Stomach (tissue), 19 donors: ENCODE data around the gene LMNTD2. TPM values are rescaled to one million over a fixed set of nuclear protein-coding genes. Genes with fewer than 3 reads are reported as not detected.
A peak's percentile ranks its signal among the peaks of the same experiment; 100 is the strongest.

Source experiments
- DNase-seq, 2 donors: peaks; one replicate each; pipeline versions ENCODE4 v3.0.0 to v3.0.0-alpha.2; 2013 to 2019
- H3K27ac ChIP-seq, 5 donors: fragments of 200-600 bp in 4 of 5; sonication (generic) in 4 of 5; one replicate each; pipeline ENCODE4 v1.5.1; 2013 to 2019; ENCODE audit warnings: mild to moderate bottlenecking in 1 of 5, moderate library complexity in 1 of 5
- H3K27me3 ChIP-seq, 3 donors: fragments of 200-600 bp; sonication (generic); one replicate each; pipeline ENCODE4 v1.5.1; 2017 to 2019; ENCODE audit warnings: mixed run types in 1 of 3
- H3K36me3 ChIP-seq, 4 donors: fragments of 200-600 bp; sonication (generic); 1 replicate in 3 of 4; 2 replicates in 1 of 4; pipeline ENCODE4 v1.5.1; 2016 to 2019
- H3K4me1 ChIP-seq, 4 donors: fragments of 200-600 bp; sonication (generic); one replicate each; pipeline ENCODE4 v1.5.1; 2016 to 2019
- H3K4me3 ChIP-seq, 4 donors: fragments of 200-600 bp; sonication (generic) in 3 of 4; one replicate each; pipeline ENCODE4 v1.5.1; 2016 to 2019; ENCODE audit warnings: mild to moderate bottlenecking in 1 of 4
- H3K9me3 ChIP-seq, 4 donors: fragments of 200-600 bp; sonication (generic); one replicate each; pipeline ENCODE4 v1.5.1; 2016 to 2019
- EP300 ChIP-seq: sonication (generic); formaldehyde crosslinking; IDR thresholded peaks from one replicate; pipeline ENCODE4 v1.6.1; 2017; ENCODE audit warnings: antibody characterized with exemption
- POLR2A ChIP-seq, 4 donors: fragments of 450-650 bp; IDR thresholded peaks; one replicate each; pipeline ENCODE4 v1.6.1; 2016; ENCODE audit warnings: antibody characterized with exemption in 4 of 4, control low read depth in 2 of 4, mild to moderate bottlenecking in 1 of 4, moderate library complexity in 1 of 4
- POLR2AphosphoS5 ChIP-seq, 3 donors: sonication (generic); formaldehyde crosslinking; IDR thresholded peaks; one replicate each; pipeline ENCODE4 v1.6.1; 2016; ENCODE audit warnings: antibody characterized with exemption in 3 of 3
- WGBS, 5 donors: extraction: QIAGEN DNeasy Blood & Tissue Kit in 3 of 5; methylation state at CpG; one replicate each; pipeline versions ENCODE4 v1.1.5 to v1.1.7; 2013 to 2018; 5-methylcytosine and 5-hydroxymethylcytosine counted together
- intact Hi-C: fragments of 100-400 bp; cut with DNase I; formaldehyde crosslinking; loops from one replicate; pipeline ENCODE4 v1.15.1; 2023; ENCODE audit warnings: low total_unique reads
- long read RNA-seq, 10 donors: transcript quantifications; one replicate each; lab custom pipeline, GENCODE V29; 2026
- polyA plus RNA-seq, 3 donors: library from polyadenylated mRNA; stranded (reverse); fragments of 200-250 nt; gene quantifications; one replicate each; pipeline ENCODE4 v1.2.3, GENCODE V29; 2013
- total RNA-seq, 5 donors: library from RNA; depleted of rRNA; stranded (reverse); fragments of >200 nt; gene quantifications; one replicate each; pipeline versions ENCODE4 v1.1.0 to v1.2.3, GENCODE V29; 2014 to 2016
- TF ChIP-seq, protein P1 (sequence below), 7 experiments: fragments of 450-650 bp in 4 of 7; fragments of 200-600 bp in 3 of 7; sonication (generic) in 3 of 7; IDR thresholded peaks; one replicate each; pipeline ENCODE4 v1.5.1; 2016 to 2019; ENCODE audit warnings: antibody characterized with exemption in 7 of 7, control low read depth in 2 of 7, mild to moderate bottlenecking in 1 of 7
- donor health status: healthy with polysubstance abuse.
- donor health status: Bipolar disorder and iron deficiency.
- donor health status: healthy.

Gene LMNTD2, protein sequence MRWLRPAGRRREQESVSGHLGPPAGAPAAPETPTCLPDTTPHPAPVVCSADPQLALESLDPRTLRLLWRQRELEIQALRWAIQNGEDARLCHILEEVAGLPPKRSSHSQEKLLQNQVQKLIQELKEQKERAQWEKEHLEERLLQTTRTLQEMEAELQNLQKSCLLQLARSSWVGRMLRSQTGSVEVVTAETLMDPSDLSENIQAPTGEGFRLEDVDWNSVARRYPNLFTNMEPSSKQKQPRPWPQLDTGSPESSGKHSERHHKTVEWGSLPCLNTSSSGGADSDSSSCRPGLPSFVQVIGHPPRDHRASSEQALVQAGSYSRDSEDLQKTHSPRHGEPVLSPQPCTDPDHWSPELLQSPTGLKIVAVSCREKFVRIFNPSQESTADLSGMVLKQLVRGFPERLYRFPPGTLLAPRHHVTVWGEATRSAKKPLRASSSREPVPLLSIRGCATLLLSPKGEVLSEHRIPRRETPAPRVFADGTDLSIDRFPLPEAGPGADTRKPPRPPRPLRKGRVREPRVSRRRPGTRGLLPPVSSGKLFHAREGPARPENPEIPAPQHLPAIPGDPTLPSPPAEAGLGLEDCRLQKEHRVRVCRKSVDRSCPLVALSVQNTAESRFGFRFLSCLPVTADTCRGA
- 10 to 100 TPM in 3 of 5 donors, 1 to 10 TPM in 1, under 1 TPM in 1; 0.55 to 92.7 (median 12.8) TPM for total RNA-seq
- 1 to 10 TPM; 6.3 to 9.2 (median 7.2) TPM for polyA plus RNA-seq
- long read RNA-seq, donor 1, partial matches to known transcripts, result 12 of 20 reads
- long read RNA-seq, donor 1, other reads (novel, unspliced or antisense), result 7 of 20 reads
- long read RNA-seq, donor 2, partial matches to known transcripts, result 29 of 44 reads
- long read RNA-seq, donor 2, other reads (novel, unspliced or antisense), result 15 of 44 reads
- long read RNA-seq, donor 3, result 0 reads
- long read RNA-seq, donor 4, result 0 reads
- long read RNA-seq, donor 5, result 0 reads
- long read RNA-seq, donor 6, result 0 reads
- long read RNA-seq, donor 7, result 0 reads
- long read RNA-seq, donor 8, result 0 reads
- long read RNA-seq, donor 9, result 0 reads
- long read RNA-seq, donor 10, result 0 reads

- intact Hi-C loops, result no loop called here
- Histone ChIP-seq H3K4me1 (peaks cover 29 to 57% (median 51%) of the 10 kb centered on the region in 4 donors), H3K36me3 (peaks cover 0 to 16% (median 7%) of the 10 kb centered on the region in 4 donors), H3K9me3 (no peaks in the 10 kb centered on the region), H3K27ac (peak within 1 kb of the TSS; percentile 90 to 98 (median 94)), H3K27me3 (peaks cover 0 to 42% (median 20%) of the 10 kb centered on the region in 3 donors), H3K4me3 (peak within 1 kb of the TSS; percentile 84 to 92 (median 90))
- peak; percentile 95 to 97 for DNase-seq
- TF ChIP-seq, protein P1, sequence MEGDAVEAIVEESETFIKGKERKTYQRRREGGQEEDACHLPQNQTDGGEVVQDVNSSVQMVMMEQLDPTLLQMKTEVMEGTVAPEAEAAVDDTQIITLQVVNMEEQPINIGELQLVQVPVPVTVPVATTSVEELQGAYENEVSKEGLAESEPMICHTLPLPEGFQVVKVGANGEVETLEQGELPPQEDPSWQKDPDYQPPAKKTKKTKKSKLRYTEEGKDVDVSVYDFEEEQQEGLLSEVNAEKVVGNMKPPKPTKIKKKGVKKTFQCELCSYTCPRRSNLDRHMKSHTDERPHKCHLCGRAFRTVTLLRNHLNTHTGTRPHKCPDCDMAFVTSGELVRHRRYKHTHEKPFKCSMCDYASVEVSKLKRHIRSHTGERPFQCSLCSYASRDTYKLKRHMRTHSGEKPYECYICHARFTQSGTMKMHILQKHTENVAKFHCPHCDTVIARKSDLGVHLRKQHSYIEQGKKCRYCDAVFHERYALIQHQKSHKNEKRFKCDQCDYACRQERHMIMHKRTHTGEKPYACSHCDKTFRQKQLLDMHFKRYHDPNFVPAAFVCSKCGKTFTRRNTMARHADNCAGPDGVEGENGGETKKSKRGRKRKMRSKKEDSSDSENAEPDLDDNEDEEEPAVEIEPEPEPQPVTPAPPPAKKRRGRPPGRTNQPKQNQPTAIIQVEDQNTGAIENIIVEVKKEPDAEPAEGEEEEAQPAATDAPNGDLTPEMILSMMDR (IDR thresholded peaks at IDR 0.05), result no peak
- TF ChIP-seq EP300 (no peak), POLR2A (IDR thresholded peaks at IDR 0.05) (peak in 1 of 4 donors; percentile 24), POLR2AphosphoS5 (IDR thresholded peaks at IDR 0.05) (peak in 2 of 3 donors; percentile 82 to 88)
- WGBS, 5 donors, result 2 to 6% (median 4%) methylated on average over 21 to 94 of the region's 95 CpGs
Measured at GRCh38 chr11:560305-561147, at the start of gene LMNTD2, which contains the start of gene RASSF7. LMNTD2 (minus strand) TSS chr11:560738; CDS start chr11:560716, 22 bp downstream. RASSF7 (plus strand) TSS chr11:560970; CDS start chr11:561769, 799 bp downstream.

DNA sequence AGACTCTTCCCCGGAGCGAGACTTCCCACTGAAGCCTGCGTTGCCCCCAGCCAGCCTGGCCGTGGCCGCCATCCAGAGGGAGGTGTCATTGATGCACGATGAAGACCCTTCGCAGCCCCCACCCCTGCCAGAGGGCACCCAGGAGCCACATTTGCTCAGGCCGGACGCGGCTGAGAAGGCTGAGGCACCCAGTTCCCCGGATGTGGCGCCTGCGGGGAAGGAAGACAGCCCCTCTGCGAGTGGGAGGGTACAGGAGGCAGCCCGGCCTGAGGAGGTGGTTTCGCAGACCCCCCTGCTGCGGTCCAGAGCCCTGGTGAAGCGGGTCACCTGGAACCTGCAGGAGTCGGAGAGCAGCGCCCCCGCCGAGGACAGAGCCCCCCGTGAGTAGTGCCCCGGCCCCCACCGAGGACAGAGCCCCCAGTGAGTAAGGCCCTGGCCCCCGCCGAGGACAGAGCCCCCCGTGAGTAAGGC, 48.8 kb upstream of the LMNTD2 start:
- TF ChIP-seq POLR2A (IDR thresholded peaks at IDR 0.05) (no peak), POLR2AphosphoS5 (IDR thresholded peaks at IDR 0.05) (no peak), EP300 (no peak)
- TF ChIP-seq, protein P1 (IDR thresholded peaks at IDR 0.05), result no peak
- no peak overlapping the region for H3K4me3 ChIP-seq
- intact Hi-C loops, result no loop called here
- WGBS, 5 donors, result 89 to 96% (median 95%) methylated on average over 14 to 28 of the region's 28 CpGs
- DNase-seq, result peak in 1 of 2 donors; percentile 6
- no peaks in the 10 kb centered on the region for H3K27me3 ChIP-seq
- H3K9me3 ChIP-seq, result no peaks in the 10 kb centered on the region
- no peak overlapping the region for H3K27ac ChIP-seq
- H3K36me3 ChIP-seq, result peaks cover 88 to 97% (median 95%) of the 10 kb centered on the region in 4 donors
- H3K4me1 ChIP-seq, result peaks cover 20 to 43% (median 41%) of the 10 kb centered on the region in 4 donors

GRCh38 chr11:608791-609251, 48.3 kb upstream of the LMNTD2 start:
- H3K27ac ChIP-seq, result no peak overlapping the region
- DNase-seq, result no peak
- no peaks in the 10 kb centered on the region for H3K9me3 ChIP-seq
- WGBS, 5 donors, result 84 to 89% (median 88%) methylated on average over 23 to 28 of the region's 28 CpGs
- peaks cover 14 to 37% (median 35%) of the 10 kb centered on the region in 4 donors for H3K4me1 ChIP-seq
- no peaks in the 10 kb centered on the region for H3K27me3 ChIP-seq
- no peak for TF ChIP-seq EP300
- TF ChIP-seq, protein P1 (IDR thresholded peaks at IDR 0.05), result no peak
- no peak for TF ChIP-seq POLR2A (IDR thresholded peaks at IDR 0.05)
- TF ChIP-seq POLR2AphosphoS5 (IDR thresholded peaks at IDR 0.05), result no peak
- H3K36me3 ChIP-seq, result peaks cover 93 to 98% (median 96%) of the 10 kb centered on the region in 4 donors
- intact Hi-C loops, result no loop called here
- H3K4me3 ChIP-seq, result no peak overlapping the region
